Head of caudate nucleus (tissue), 42 donors: ENCODE results near the gene GRB10.
A peak's percentile ranks its signal among the peaks of the same experiment; 100 is the strongest.

Experiments
- DNase-seq, 42 donors: peaks; one replicate each; pipeline versions ENCODE4 v3.0.0 to v3.0.0-alpha.2; 2020 to 2021; ENCODE audit warnings: mixed read lengths in 7 of 42
- intact Hi-C: fragments of 100-400 bp; cut with DNase I; formaldehyde crosslinking; loops from one replicate; pipeline ENCODE4 v1.15.0; 2022

Gene GRB10

GRCh38 chr7:50540785-50541579, 241.7 kb downstream of the GRB10 start:
- intact Hi-C loops: no loop called here
- peak in 1 of 42 donors; percentile 34 for DNase-seq
